Measurements from ENCODE around the gene CLCA1. TPM values are rescaled to one million over a fixed set of nuclear protein-coding genes. Genes with fewer than 3 reads are reported as not detected.

Gene CLCA1
- total RNA-seq, 1 experiment from 2014 or later = 0.12 TPM

DNA sequence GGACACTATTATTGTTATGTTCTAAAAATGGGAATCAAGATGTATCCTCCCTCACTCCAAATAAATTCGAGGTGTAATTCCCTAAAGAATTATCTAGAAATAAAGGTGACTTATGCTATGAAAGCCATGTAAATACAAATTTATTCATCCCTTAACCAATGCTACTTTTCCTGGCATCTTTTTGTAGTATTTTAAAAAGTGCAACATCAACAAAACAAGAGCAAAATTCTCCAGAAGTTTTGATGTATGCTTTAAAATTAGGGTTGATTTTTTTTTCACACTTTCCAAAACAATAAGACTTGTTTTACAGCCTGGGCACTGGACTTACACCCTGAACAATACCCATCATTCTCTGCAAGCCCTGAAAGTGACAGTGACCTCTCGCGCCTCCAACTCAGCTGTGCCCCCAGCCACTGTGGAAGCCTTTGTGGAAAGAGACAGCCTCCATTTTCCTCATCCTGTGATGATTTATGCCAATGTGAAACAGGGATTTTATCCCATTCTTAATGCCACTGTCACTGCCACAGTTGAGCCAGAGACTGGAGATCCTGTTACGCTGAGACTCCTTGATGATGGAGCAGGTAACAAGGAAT is 21.4 kb upstream of the CLCA1 start:
- Histone ChIP-seq H3K27me3 (ENCODE audit: insufficient read depth, low read length) (no peaks in the 10 kb centered on the region), H3K4me1 (ENCODE audit: control insufficient read depth in 1 of 2, insufficient read depth in 2 of 2, low read length in 2 of 2) (no peaks in the 10 kb centered on the region), H3K4me2 (ENCODE audit: low read length) (no peak overlapping the region), H3K27ac (ENCODE audit: low read depth, low read length) (no peak overlapping the region), H3K9ac (ENCODE audit: low read length) (no peak overlapping the region), H3K79me2 (ENCODE audit: insufficient read depth, low read length) (no peaks in the 10 kb centered on the region), H3K36me3 (ENCODE audit: control insufficient read depth in 1 of 2, insufficient read depth in 2 of 2, low read length in 2 of 2) (no peaks in the 10 kb centered on the region), H3K4me3 (replicated peaks in 1 of 2; ENCODE audit: low read depth in 1 of 2, low read length in 2 of 2) (no peak overlapping the region), H2AFZ (ENCODE audit: low read depth, low read length, poor library complexity, severe bottlenecking) (no peak overlapping the region), H3K9me2 (ENCODE audit: insufficient read depth) (no peaks in the 10 kb centered on the region), H4K20me1 (ENCODE audit: insufficient read depth) (no peaks in the 10 kb centered on the region), H3K9me3 (ENCODE audit: control insufficient read depth in 1 of 2, insufficient read depth in 1 of 2, low read depth in 1 of 2, low read length in 2 of 2) (no peaks in the 10 kb centered on the region)
- no peak for TF ChIP-seq POLR2AphosphoS5 (IDR thresholded peaks at IDR 0.05; ENCODE audit: low read depth, low read length)
- TF ChIP-seq EGR1 (IDR thresholded peaks at IDR 0.05; ENCODE audit: low read depth) = no peak
- TF ChIP-seq SIN3A (IDR thresholded peaks at IDR 0.05; ENCODE audit: low read depth) = no peak
- no peak for TF ChIP-seq EZH2 (IDR thresholded peaks at IDR 0.05)
- no peak for TF ChIP-seq SP1 (IDR thresholded peaks at IDR 0.05; ENCODE audit: low read depth)
- no peak for TF ChIP-seq CBX3 (IDR thresholded peaks at IDR 0.05; ENCODE audit: low read depth)
- TF ChIP-seq RAD21 (IDR thresholded peaks at IDR 0.05; ENCODE audit: low read depth) = no peak
- no peak for TF ChIP-seq SRF (IDR thresholded peaks at IDR 0.05; ENCODE audit: low read depth)
- TF ChIP-seq POLR2A (IDR thresholded peaks at IDR 0.05; ENCODE audit: borderline replicate concordance, extremely low read depth, insufficient read depth, insufficient read length) = no peak
- TF ChIP-seq, protein P1, sequence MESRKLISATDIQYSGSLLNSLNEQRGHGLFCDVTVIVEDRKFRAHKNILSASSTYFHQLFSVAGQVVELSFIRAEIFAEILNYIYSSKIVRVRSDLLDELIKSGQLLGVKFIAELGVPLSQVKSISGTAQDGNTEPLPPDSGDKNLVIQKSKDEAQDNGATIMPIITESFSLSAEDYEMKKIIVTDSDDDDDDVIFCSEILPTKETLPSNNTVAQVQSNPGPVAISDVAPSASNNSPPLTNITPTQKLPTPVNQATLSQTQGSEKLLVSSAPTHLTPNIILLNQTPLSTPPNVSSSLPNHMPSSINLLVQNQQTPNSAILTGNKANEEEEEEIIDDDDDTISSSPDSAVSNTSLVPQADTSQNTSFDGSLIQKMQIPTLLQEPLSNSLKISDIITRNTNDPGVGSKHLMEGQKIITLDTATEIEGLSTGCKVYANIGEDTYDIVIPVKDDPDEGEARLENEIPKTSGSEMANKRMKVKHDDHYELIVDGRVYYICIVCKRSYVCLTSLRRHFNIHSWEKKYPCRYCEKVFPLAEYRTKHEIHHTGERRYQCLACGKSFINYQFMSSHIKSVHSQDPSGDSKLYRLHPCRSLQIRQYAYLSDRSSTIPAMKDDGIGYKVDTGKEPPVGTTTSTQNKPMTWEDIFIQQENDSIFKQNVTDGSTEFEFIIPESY (IDR thresholded peaks at IDR 0.05; ENCODE audit: extremely low read depth, insufficient replicate concordance, low read length) = no peak
- TF ChIP-seq, protein P2, sequence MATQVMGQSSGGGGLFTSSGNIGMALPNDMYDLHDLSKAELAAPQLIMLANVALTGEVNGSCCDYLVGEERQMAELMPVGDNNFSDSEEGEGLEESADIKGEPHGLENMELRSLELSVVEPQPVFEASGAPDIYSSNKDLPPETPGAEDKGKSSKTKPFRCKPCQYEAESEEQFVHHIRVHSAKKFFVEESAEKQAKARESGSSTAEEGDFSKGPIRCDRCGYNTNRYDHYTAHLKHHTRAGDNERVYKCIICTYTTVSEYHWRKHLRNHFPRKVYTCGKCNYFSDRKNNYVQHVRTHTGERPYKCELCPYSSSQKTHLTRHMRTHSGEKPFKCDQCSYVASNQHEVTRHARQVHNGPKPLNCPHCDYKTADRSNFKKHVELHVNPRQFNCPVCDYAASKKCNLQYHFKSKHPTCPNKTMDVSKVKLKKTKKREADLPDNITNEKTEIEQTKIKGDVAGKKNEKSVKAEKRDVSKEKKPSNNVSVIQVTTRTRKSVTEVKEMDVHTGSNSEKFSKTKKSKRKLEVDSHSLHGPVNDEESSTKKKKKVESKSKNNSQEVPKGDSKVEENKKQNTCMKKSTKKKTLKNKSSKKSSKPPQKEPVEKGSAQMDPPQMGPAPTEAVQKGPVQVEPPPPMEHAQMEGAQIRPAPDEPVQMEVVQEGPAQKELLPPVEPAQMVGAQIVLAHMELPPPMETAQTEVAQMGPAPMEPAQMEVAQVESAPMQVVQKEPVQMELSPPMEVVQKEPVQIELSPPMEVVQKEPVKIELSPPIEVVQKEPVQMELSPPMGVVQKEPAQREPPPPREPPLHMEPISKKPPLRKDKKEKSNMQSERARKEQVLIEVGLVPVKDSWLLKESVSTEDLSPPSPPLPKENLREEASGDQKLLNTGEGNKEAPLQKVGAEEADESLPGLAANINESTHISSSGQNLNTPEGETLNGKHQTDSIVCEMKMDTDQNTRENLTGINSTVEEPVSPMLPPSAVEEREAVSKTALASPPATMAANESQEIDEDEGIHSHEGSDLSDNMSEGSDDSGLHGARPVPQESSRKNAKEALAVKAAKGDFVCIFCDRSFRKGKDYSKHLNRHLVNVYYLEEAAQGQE (IDR thresholded peaks at IDR 0.05; ENCODE audit: low read depth) = no peak
- TF ChIP-seq, protein P3, sequence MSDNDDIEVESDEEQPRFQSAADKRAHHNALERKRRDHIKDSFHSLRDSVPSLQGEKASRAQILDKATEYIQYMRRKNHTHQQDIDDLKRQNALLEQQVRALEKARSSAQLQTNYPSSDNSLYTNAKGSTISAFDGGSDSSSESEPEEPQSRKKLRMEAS (IDR thresholded peaks at IDR 0.05) = no peak
- TF ChIP-seq CEBPB (IDR thresholded peaks at IDR 0.05; ENCODE audit: low read depth) = no peak
- no peak for TF ChIP-seq YY1 (IDR thresholded peaks at IDR 0.05; ENCODE audit: extremely low read depth, insufficient replicate concordance, low read depth, low read length)
- no peak for TF ChIP-seq JUND (IDR thresholded peaks at IDR 0.05)
- TF ChIP-seq ZFX (IDR thresholded peaks at IDR 0.05) = no peak
- RAD21 ChIA-PET (ENCODE audit: low non-redundant PET in 1 of 2, low total read pairs in 2 of 2, uncharacterized antibody in 2 of 2, unreplicated experiment in 2 of 2) = no interaction called here
- DNase-seq (ENCODE audit: low read depth, low spot score) = no peak
- POLR2A ChIA-PET = no interaction called here
- ATAC-seq = no peak
- intact Hi-C loops (cut with micrococcal nuclease) = no loop called here
- CTCF ChIA-PET = no interaction called here
- no TSS peak for BruUV-seq (replicated peaks)
